Neural progenitor cell (in vitro differentiated cells): ENCODE data around the gene MGAT3.

Experiments used
- EZH2phosphoT487 ChIP-seq: fragments of 200-600 bp; sonication (generic); IDR thresholded peaks from 2 replicates; pipeline ENCODE4 v1.6.1; 2017; ENCODE audit warnings: antibody characterized with exemption
- TF ChIP-seq, protein P1 (sequence below): fragments of 200-600 bp; sonication (generic); IDR thresholded peaks from 2 replicates; pipeline ENCODE4 v1.5.1; 2017; ENCODE audit warnings: antibody characterized with exemption, mild to moderate bottlenecking

DNA sequence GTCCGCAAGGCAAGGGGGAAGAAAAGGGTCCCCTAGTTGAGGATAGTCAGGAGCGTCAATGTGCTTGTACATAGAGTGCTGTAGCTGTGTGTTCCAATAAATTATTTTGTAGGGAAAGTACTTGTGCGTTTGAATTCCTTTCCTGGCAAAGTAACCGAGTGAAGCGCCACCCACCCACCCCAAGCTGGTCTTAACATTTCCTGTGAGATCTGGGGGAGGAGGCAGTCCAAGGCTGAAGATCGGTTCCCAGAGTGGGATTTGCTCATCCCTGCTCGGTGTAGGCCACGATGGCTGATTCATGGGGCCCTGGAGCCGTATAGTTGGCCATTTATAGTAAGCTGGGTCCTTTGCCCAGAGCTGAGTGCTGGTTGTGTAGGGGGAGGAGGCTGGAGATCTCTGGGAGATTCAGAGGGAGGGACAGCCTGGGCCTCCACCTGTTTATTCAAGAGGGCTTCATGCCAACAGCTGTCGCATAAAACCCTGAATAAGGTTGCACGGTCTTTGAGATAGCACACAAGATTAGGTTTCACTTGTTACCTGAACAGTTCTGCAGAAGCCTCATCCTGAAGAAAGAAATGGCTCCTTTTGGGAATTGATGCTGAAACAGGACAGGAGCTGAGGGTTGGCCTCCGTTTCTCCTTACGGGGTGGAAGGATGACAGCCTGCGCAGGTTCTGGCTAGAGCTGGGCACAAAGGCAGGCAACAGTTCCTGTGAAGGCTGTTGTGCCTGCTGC is 65.9 kb downstream of the MGAT3 start:
- no peak for TF ChIP-seq EZH2phosphoT487
- TF ChIP-seq, protein P1, sequence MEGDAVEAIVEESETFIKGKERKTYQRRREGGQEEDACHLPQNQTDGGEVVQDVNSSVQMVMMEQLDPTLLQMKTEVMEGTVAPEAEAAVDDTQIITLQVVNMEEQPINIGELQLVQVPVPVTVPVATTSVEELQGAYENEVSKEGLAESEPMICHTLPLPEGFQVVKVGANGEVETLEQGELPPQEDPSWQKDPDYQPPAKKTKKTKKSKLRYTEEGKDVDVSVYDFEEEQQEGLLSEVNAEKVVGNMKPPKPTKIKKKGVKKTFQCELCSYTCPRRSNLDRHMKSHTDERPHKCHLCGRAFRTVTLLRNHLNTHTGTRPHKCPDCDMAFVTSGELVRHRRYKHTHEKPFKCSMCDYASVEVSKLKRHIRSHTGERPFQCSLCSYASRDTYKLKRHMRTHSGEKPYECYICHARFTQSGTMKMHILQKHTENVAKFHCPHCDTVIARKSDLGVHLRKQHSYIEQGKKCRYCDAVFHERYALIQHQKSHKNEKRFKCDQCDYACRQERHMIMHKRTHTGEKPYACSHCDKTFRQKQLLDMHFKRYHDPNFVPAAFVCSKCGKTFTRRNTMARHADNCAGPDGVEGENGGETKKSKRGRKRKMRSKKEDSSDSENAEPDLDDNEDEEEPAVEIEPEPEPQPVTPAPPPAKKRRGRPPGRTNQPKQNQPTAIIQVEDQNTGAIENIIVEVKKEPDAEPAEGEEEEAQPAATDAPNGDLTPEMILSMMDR: no peak
